ENCODE results near the gene EIF3A.

Gene EIF3A

GRCh38 chr10:119001717-119002500 is 78.7 kb downstream of the EIF3A start:
- no peak for DNase-seq

GRCh38 chr10:118998183-118998582 is 82.4 kb downstream of the EIF3A start:
- no peak for DNase-seq

- no peak for DNase-seq
These were observed 83.2 kb downstream of the EIF3A start for GRCh38 chr10:118997379-118997778.

GRCh38 chr10:118995739-118996138 is 84.9 kb downstream of the EIF3A start:
- no peak for DNase-seq

- no peak for DNase-seq
These were observed 86.3 kb downstream of the EIF3A start for GRCh38 chr10:118994321-118994720.

GRCh38 chr10:118993214-118993613 is 87.4 kb downstream of the EIF3A start:
- no peak for DNase-seq

- DNase-seq, result no peak
These were observed 88.1 kb downstream of the EIF3A start for GRCh38 chr10:118992496-118992895.

GRCh38 chr10:118990326-118990725 is 90.3 kb downstream of the EIF3A start:
- no peak for DNase-seq

- no peak for DNase-seq
These were observed 93.5 kb downstream of the EIF3A start for GRCh38 chr10:118986815-118987790.

GRCh38 chr10:118985576-118985975 is 95.0 kb downstream of the EIF3A start:
- DNase-seq, result no peak
